ENCODE results near the gene GJA3.

GRCh38 chr13:20197361-20197834 lies 36.5 kb upstream of the GJA3 start:
- TF ChIP-seq POLR2AphosphoS5 (IDR thresholded peaks at IDR 0.05) (no peak), CTCF (IDR thresholded peaks at IDR 0.05) (peak; percentile 19 to 53 (median 40)), POLR2A (IDR thresholded peaks at IDR 0.05) (no peak)
